KG1 (cell line): ENCODE measurements around the gene MBD3.
"Not testable (repeated sequence)": the region's sequence is repeated elsewhere in the genome, so short reads cannot be mapped to it uniquely, and the experiment has no call there.

Source experiments
- DNase-seq: peaks from one replicate; lab custom pipeline; 2025; lab: John Stamatoyannopoulos, UW

The MBD3 gene, protein sequence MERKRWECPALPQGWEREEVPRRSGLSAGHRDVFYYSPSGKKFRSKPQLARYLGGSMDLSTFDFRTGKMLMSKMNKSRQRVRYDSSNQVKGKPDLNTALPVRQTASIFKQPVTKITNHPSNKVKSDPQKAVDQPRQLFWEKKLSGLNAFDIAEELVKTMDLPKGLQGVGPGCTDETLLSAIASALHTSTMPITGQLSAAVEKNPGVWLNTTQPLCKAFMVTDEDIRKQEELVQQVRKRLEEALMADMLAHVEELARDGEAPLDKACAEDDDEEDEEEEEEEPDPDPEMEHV

GRCh38 chr19:1592755-1593500 lies at the start of gene MBD3:
TSS of gene MBD3 (minus strand) at chr19:1592865. CDS start at chr19:1592631, 234 bp downstream.
- DNase-seq, result peak; percentile 90

GRCh38 chr19:1640893-1641448 lies 48.3 kb upstream of the MBD3 start:
- not testable (repeated sequence) for DNase-seq

GRCh38 chr19:1636325-1637236 lies 43.9 kb upstream of the MBD3 start:
- no peak for DNase-seq

DNA sequence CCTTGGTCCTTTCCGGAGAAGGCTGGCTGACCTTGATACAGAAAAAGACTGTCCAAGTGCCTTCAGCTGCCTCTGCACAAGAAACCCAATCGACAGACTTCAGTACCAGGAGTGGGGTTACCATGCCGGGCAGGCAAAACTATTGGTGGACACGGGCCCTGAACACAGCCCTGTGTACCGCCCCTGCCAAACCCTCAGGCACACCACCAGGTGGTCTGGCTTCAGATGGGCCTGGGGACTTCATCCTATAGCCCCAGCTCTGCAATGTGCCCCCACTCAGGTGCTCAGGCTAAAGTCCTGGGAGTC lies 42.2 kb upstream of the MBD3 start:
- DNase-seq, result no peak

- DNase-seq, result no peak
Observed at GRCh38 chr19:1634242-1634937, 41.7 kb upstream of the MBD3 start.

DNA sequence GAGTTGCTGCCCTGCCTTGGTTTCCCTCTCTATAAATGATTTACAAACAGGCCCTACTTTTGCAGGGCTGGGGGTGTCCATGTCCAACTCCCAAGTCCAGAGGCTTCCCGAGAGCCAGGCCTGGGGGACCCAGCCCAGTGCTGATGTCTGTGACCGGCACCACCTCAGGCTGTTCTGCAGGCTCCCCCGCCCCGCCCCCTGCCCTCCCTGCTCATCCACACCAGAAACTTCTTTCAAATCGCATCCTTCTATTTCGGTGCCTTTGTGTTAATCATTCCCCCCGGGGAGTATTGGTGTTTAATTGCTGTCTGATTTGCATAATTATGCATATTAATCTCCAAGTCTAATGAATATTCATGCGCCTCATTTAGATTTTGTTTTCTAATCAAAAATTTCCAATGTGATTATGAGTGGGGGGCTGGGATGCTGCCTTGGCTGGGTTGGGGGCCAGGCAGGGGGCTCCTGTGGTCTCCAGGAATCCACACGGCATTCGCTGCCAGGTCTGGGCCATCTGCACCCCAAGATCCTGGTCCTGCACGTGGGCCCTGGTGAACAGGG lies 40.7 kb upstream of the MBD3 start:
- no peak for DNase-seq

GRCh38 chr19:1632462-1633268 lies 40.0 kb upstream of the MBD3 start:
- no peak for DNase-seq

GRCh38 chr19:1631557-1632100 lies 39.0 kb upstream of the MBD3 start:
- no peak for DNase-seq

- no peak for DNase-seq
Observed at GRCh38 chr19:1630811-1631210, 38.1 kb upstream of the MBD3 start.

DNA sequence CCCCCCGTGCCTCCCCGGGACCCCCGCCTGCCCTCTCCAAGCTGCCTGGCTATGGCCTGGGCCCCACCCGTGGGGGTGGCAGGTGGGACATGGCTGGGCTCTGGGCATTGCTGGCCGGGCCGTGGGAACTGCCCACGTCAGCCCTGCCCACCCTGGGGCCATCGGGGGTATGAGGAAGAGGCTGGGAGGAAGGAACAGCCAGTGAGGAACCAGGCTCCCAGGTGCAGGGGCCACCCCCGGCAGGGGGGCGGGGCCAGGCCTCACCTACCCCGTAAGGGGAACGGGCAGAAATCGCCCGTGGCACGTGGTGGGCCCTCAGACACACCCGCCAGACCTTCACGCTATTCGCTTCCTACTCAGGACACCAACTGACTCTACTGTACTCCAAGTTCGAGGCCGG lies 37.3 kb upstream of the MBD3 start:
- no peak for DNase-seq

- no peak for DNase-seq
Observed at GRCh38 chr19:1629256-1629808, 36.7 kb upstream of the MBD3 start.

GRCh38 chr19:1627194-1627593 lies 34.5 kb upstream of the MBD3 start:
- no peak for DNase-seq

DNA sequence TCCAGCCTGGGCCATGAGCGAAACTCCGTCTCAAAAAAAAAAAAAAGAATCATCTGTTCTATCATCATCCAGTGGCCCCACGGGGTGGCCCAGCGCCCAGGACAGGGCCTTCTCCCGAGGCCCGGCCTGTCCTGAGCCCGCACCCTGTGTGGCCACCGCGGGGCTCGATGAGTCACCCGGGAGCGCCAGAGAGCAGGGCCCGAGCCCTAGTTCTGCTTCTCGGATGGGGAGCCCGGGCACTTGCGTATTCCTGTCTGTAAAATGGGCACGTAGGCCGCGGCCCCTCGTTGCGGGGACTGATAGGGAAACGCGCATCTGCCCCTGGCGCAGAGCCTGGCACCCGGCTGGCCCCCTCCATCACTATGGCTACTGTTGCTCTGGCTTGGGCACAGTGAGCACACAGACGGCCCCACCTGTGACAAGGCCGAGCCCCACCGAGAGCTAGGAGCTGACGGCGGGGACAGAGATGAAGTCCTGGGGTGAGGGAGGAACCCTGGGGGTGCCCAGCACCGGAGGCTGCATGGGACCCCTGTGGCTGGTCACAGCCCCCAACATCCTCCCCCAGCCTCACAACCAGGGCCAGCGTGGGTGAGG lies 33.8 kb upstream of the MBD3 start:
- DNase-seq, result no peak

DNA sequence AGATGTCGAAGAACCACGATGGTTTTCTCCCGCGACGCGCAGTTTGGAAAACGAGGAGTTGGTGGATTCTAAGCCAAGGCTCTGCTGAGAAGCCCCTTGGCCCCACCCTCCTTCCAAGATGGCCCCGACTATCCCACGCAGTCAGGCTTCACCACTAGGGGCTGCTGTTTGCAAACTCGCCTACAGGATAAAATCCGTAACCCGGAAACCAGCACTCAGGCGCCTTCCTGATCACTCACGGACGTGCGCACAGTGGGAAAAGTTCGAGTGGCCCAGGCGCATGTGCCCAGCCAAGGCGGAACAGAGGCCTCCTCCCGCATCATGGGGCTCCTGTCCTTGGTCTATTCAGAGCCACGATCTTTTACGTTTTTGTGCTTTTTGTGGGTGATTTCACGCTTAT lies 31.8 kb upstream of the MBD3 start:
- DNase-seq, result no peak

DNA sequence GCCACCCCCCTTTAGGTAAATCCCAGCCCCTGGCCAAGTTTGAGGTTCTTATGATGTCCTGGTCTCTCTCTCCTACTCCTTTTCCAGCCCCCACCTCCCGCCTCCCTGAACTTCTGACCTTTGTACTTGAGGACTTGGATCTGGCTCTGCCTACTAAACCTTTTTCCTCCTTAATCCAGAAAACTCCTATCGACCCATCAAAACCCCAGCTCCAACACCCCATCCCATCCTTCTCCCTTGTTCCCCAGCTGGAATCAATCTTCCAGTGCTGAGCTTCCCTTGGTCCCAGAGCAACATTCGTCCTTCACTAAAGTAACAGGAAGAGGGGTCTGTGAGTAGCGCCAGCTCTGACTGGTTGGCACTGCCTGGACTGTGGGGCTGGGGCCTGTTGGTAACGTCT lies 29.9 kb upstream of the MBD3 start:
- no peak for DNase-seq

DNA sequence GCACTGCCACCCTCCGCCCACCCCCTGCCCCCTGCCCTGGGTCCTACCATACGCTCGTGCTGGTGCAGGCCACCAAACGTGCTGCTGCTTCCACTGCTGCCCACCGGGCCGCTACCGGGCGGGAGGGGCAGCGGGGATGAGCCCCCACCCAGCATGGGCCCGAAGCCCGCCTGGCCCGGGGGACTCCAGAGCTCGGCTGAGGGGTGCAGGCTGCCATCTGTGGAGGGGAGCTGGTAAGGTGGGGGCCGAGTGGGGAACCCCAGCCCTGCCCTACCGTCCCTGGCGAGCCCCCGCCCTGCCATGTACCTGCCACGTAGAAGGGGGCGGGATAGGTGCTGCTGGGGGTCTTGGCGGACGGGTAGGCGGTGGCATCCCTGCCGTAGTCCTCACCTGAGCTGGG lies 29.3 kb upstream of the MBD3 start:
- no peak for DNase-seq

- no peak for DNase-seq
Observed at GRCh38 chr19:1621574-1621973, 28.9 kb upstream of the MBD3 start.

- DNase-seq, result no peak
Observed at GRCh38 chr19:1621021-1621420, 28.4 kb upstream of the MBD3 start.

- no peak for DNase-seq
Observed at GRCh38 chr19:1620502-1620901, 27.8 kb upstream of the MBD3 start.

DNA sequence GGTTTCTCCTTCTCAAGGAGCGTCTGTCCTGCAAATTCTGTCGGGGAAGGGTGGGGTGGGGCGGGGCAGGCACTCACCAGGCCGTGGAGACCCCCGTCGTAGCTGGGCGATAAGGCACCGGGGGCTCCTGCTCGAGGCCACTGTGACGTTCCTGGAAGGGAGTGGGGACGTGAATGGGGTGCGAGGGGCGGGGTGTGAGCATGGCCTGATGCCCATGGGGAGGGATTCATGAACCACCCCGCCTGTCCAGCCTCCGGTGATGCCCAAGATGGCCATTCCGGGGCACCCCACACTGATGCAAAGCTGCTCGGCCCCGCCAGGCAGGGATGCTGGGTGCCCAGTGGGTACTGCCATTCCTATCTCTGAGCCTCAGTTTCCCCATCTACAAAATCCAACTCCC lies 27.0 kb upstream of the MBD3 start:
- DNase-seq, result no peak
